ENCODE results near the gene DOCK4. TPM values are rescaled to one million over a fixed set of nuclear protein-coding genes. Genes with fewer than 3 reads are reported as not detected.

DOCK4 gene
- total RNA-seq, 1 donor from 2014 or later = 10.6 TPM

DNA sequence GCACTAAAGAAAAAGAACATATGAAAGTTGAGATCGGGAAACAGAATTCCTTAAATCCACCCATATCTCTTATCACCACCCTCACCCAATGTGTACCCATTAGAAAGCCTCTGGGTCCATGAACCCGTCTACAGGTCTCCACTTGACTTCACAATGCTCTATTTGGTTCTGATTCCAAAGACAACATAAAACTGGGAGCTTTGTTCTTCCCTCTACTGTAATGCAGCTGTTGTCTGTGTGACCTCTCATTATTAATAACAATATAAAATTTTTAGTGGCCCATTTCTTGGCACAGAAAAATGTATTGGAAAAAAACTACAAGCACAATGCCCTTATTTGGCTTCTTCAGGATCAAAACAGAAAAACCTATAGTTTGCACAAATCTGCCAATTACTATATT lies 30.0 kb downstream of the DOCK4 start:
- no peak overlapping the region for H3K4me3 ChIP-seq (ENCODE audit: low read depth, low read length)
- TF ChIP-seq, protein P1, sequence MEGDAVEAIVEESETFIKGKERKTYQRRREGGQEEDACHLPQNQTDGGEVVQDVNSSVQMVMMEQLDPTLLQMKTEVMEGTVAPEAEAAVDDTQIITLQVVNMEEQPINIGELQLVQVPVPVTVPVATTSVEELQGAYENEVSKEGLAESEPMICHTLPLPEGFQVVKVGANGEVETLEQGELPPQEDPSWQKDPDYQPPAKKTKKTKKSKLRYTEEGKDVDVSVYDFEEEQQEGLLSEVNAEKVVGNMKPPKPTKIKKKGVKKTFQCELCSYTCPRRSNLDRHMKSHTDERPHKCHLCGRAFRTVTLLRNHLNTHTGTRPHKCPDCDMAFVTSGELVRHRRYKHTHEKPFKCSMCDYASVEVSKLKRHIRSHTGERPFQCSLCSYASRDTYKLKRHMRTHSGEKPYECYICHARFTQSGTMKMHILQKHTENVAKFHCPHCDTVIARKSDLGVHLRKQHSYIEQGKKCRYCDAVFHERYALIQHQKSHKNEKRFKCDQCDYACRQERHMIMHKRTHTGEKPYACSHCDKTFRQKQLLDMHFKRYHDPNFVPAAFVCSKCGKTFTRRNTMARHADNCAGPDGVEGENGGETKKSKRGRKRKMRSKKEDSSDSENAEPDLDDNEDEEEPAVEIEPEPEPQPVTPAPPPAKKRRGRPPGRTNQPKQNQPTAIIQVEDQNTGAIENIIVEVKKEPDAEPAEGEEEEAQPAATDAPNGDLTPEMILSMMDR (conservative IDR thresholded peaks at IDR 0.05; ENCODE audit: low read depth, low read length) = no peak
- DNase-seq (ENCODE audit: low read depth) = no peak

DNA sequence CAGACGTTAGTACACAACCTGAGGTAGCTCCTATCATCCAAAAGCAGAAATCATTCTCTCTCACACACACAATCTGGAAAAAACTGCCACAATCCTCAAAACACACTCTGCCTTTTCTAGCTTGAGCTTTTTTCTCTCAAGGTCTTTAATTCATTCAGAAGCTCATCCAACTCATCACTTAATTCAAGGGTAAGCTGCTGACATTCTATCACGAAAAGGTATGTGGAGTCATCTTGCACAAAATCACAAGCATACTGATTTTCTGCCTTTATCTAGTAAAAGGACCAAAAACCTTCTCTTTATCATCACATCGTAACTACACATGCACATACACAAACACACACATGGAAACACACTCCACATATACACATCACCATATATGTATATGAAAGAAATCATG lies 32.0 kb downstream of the DOCK4 start:
- no peak for DNase-seq (ENCODE audit: low read depth)
- TF ChIP-seq, protein P1 (conservative IDR thresholded peaks at IDR 0.05; ENCODE audit: low read depth, low read length) = no peak
- no peak overlapping the region for H3K4me3 ChIP-seq (ENCODE audit: low read depth, low read length)

DNA sequence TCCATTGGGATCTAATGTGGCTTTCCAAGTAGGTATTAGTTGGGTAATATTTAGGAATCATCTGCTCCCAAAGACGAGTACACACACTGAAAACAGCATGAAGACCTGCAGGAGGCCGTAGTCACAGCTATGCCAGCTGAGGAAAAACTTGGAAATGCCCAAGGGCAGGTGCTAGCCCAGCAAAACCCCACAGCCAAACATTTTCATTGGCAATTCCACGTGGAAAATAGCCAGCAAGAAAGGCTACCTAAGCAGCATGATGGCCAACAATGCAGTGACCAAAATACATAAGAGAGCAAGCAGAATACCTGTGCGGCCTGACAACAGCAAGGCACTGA lies 32.7 kb downstream of the DOCK4 start:
- no peak overlapping the region for H3K4me3 ChIP-seq (ENCODE audit: low read depth, low read length)
- DNase-seq (ENCODE audit: low read depth) = no peak
- TF ChIP-seq, protein P1 (conservative IDR thresholded peaks at IDR 0.05; ENCODE audit: low read depth, low read length) = no peak

DNA sequence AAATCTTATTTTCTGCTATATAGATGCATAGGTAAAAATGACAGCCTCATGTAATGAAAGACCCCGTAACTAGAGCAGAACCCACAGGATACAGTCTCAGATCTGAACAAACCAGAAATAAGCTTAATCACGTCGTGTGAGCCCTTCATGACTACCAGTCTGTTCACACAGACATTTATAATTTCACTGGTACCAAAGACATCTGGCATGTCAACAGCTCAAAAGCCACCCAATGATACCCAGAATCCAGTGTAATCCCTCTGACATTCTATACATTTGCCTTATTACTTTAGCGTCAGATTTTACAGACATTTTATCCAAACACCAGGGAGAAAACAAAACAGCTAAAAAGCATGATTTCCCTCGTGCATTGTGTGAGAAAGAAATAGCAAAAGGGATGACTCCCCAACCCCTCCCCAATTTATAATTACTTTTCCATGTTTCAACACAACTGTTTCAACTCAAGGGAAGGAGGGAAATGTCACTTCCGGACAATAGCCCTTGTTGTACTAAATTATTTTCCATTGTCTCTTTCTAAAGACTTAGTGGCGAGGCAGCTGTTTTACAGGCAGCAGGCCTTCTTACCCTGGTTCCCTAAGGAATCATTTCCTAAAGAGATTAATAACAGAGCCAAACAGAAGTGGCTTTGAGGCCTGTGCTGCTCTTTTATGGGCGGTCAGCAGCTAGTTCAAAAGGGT lies 33.2 kb downstream of the DOCK4 start:
- no peak for DNase-seq (ENCODE audit: low read depth)
- TF ChIP-seq, protein P1 (conservative IDR thresholded peaks at IDR 0.05; ENCODE audit: low read depth, low read length) = no peak
- no peak overlapping the region for H3K4me3 ChIP-seq (ENCODE audit: low read depth, low read length)

DNA sequence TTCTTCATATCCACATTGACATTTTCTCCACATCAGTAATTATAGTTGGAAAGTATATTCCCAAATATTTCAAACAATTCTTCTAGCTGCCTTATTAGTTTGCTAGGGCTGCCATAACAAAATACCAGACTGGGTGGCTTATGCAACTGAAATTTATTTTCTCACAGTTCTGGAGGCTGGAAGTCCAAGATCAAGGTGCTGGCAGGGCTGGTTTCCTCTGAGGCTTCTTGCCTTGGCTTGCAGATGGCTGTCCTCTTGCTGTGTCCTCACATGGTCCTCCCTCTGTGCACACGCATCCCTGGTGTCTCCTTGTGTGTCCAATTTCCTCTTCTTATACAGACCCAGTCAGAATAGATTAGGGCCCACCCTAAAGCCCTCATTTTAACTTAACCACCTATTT lies 34.5 kb downstream of the DOCK4 start:
- TF ChIP-seq, protein P1 (conservative IDR thresholded peaks at IDR 0.05; ENCODE audit: low read depth, low read length) = no peak
- H3K4me3 ChIP-seq (ENCODE audit: low read depth, low read length) = no peak overlapping the region
- no peak for DNase-seq (ENCODE audit: low read depth)

DNA sequence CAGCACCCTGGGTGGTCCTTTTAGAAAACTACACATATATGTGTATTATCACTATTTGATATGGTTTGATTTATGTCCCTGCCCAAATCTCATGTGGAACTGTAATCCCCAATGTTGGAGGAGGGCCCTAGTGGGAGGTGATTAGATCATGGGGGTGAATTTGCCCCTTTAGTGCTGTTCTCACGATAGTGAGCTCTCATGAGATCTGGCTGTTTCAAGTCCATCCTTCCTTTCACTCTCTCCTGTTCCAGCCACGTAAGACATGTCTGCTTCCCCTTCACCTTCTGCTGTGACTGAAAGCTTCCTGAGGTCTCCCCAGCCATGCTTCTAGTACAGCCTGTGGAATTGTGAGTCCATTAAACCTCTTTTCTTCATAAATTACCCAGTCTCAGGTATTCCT lies 37.3 kb downstream of the DOCK4 start:
- no peak for DNase-seq (ENCODE audit: low read depth)
- TF ChIP-seq, protein P1 (conservative IDR thresholded peaks at IDR 0.05; ENCODE audit: low read depth, low read length) = no peak

DNA sequence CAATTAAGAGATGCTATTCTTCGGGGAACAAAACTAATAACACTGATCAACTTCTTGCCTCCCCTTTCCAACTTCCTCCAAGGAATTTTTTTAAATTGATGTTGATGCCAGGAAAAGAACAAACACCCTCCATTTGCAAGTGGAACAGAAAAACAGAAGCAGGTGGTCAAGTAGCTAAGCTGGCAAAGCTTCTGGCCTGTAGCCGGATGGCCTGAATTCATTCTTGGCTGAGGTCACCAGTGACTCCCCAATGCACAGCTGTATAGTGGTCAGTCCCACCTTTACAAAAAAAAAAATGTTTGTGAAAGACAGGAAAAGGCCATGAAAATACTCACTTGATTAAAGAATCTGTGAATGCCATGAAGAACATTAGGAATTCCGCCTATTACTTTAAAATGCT lies 39.1 kb downstream of the DOCK4 start:
- DNase-seq (ENCODE audit: low read depth) = no peak
- TF ChIP-seq, protein P1 (conservative IDR thresholded peaks at IDR 0.05; ENCODE audit: low read depth, low read length) = no peak
- no peak overlapping the region for H3K4me3 ChIP-seq (ENCODE audit: low read depth, low read length)

More for the DNA sequence above, 37.3 kb downstream of the DOCK4 start:
- no peak overlapping the region for H3K4me3 ChIP-seq (ENCODE audit: low read depth, low read length)
